ENCODE measurements around the gene DMWD.
"Not testable (repeated sequence)": the region's sequence is repeated elsewhere in the genome, so short reads cannot be mapped to it uniquely, and the experiment has no call there.

DMWD gene

DNA sequence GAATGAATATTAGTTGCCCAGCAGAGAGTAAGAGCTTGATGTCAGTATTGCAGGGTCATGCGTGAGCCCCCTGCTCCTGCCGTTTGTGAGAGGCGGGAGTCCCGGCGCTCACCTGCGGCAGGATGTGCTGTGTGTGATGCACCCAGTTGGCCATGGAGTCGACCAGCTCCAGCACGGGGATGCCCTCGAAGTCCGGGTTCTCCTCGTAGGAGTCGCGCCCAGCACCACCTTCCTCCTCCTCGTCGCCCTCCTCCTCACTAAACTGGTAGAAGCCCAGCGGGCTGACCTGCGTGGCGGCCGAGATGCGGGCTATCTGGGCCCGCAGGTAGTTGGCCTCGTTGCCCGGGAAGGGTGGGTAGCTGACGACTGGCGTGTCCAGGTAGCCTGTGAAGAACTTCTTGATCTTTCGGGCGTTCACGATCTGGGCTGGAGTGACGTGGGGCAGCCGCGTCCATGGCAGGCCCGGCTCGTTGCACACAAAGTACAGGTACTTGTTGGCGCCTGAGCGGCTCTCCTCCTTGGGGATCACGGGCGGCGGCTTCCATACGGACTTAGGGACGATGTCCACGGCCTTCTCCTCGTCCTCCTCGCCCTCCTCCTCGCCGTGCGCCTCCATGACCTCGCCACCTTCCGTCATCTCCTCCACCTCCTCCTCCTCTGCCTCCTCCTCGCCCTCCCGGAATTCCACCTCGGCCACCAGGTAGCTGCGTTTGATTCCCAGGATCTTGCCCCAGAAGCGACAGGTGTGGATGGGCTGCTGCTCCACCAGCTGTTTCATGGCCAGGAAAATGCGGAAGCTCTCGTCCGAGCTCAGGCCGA, 11.7 kb upstream of the DMWD start:
- H3K27ac ChIP-seq (ENCODE audit: insufficient read depth, low read length, poor library complexity, severe bottlenecking): no peak overlapping the region
- H3K27me3 ChIP-seq (replicated peaks; ENCODE audit: control insufficient read depth, insufficient read depth, low read length, poor library complexity, severe bottlenecking): peaks cover 8% of the 10 kb centered on the region
- no peak for DNase-seq
- no peak overlapping the region for H3K4me3 ChIP-seq (ENCODE audit: insufficient read depth, low read depth, low read length, poor library complexity, severe bottlenecking)
- no peaks in the 10 kb centered on the region for H3K4me1 ChIP-seq (ENCODE audit: control insufficient read depth, insufficient read depth, low read length, poor library complexity, severe bottlenecking)
- H3K36me3 ChIP-seq (ENCODE audit: control insufficient read depth, insufficient read depth, low read length): no peaks in the 10 kb centered on the region
- H3K9me3 ChIP-seq (ENCODE audit: control insufficient read depth, low read length): no peaks in the 10 kb centered on the region

- Histone ChIP-seq H3K4me1 (ENCODE audit: control insufficient read depth, insufficient read depth, low read length, poor library complexity, severe bottlenecking) (no peaks in the 10 kb centered on the region), H3K4me3 (ENCODE audit: insufficient read depth, low read depth, low read length, poor library complexity, severe bottlenecking) (no peak overlapping the region), H3K9me3 (ENCODE audit: control insufficient read depth, low read length) (no peaks in the 10 kb centered on the region), H3K27me3 (replicated peaks; ENCODE audit: control insufficient read depth, insufficient read depth, low read length, poor library complexity, severe bottlenecking) (peaks cover 10% of the 10 kb centered on the region), H3K27ac (ENCODE audit: insufficient read depth, low read length, poor library complexity, severe bottlenecking) (no peak overlapping the region), H3K36me3 (ENCODE audit: control insufficient read depth, insufficient read depth, low read length) (no peaks in the 10 kb centered on the region)
- no peak for DNase-seq
These were observed 9.0 kb upstream of the DMWD start for GRCh38 chr19:45801603-45802175.

DNA sequence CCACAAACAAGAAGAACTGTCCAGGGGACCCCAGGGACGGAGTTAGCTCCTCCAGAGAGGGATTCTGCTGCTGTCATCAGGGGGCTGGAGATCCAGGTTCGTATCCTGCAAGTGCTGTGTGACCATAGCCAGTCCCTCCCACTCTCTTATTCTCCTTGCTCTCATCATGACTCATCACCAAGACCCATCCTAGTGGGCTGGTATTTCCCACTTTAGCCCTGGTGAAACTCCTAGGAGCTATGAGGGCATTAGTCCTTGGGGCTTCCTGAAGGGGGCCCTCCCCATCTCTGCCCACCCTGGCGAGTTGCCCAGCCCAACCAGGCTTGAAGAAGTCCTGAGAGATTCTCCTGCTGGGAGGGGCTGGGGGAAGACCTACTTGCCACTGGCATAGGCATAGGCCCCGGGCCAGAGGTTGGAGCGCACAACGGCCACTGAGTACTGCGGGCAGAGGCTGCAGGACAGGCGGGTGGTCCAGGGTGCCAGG, 7.5 kb upstream of the DMWD start:
- no peaks in the 10 kb centered on the region for H3K4me1 ChIP-seq (ENCODE audit: control insufficient read depth, insufficient read depth, low read length, poor library complexity, severe bottlenecking)
- H3K9me3 ChIP-seq (ENCODE audit: control insufficient read depth, low read length): no peaks in the 10 kb centered on the region
- H3K4me3 ChIP-seq (ENCODE audit: insufficient read depth, low read depth, low read length, poor library complexity, severe bottlenecking): no peak overlapping the region
- H3K36me3 ChIP-seq (ENCODE audit: control insufficient read depth, insufficient read depth, low read length): no peaks in the 10 kb centered on the region
- H3K27ac ChIP-seq (ENCODE audit: insufficient read depth, low read length, poor library complexity, severe bottlenecking): no peak overlapping the region
- DNase-seq: no peak
- peaks cover 10% of the 10 kb centered on the region for H3K27me3 ChIP-seq (replicated peaks; ENCODE audit: control insufficient read depth, insufficient read depth, low read length, poor library complexity, severe bottlenecking)

DNA sequence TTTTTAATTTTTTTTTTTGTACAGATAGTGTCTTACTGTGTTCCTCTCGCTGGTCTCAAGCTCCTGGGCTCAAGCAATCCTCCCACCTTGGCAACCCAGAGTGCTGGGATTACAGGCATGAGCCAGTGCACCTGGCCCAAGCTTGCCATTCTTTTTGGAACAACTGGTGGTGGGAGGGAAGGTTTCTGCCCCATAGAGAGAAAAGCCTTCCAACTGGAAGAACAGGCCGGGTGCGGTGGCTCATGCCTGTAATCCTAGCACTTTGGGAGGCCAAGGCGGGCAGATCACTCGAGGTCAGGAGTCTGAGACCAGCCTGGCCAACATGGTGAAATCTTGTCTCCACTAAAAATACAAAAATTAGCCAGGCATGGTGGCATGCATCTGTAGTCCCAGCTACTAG, 6.9 kb upstream of the DMWD start:
- H3K9me3 ChIP-seq (ENCODE audit: control insufficient read depth, low read length); H3K4me3 ChIP-seq (ENCODE audit: insufficient read depth, low read depth, low read length, poor library complexity, severe bottlenecking); H3K4me1 ChIP-seq (ENCODE audit: control insufficient read depth, insufficient read depth, low read length, poor library complexity, severe bottlenecking); DNase-seq; H3K36me3 ChIP-seq (ENCODE audit: control insufficient read depth, insufficient read depth, low read length); H3K27ac ChIP-seq (ENCODE audit: insufficient read depth, low read length, poor library complexity, severe bottlenecking): not testable (repeated sequence)
- peaks cover 14% of the 10 kb centered on the region for H3K27me3 ChIP-seq (replicated peaks; ENCODE audit: control insufficient read depth, insufficient read depth, low read length, poor library complexity, severe bottlenecking)

- H3K27me3 ChIP-seq (replicated peaks; ENCODE audit: control insufficient read depth, insufficient read depth, low read length, poor library complexity, severe bottlenecking): peaks cover 15% of the 10 kb centered on the region
- peak; percentile 32 to 53 (median 36) for DNase-seq
These were observed 6.4 kb upstream of the DMWD start for GRCh38 chr19:45798995-45799517.

DNA sequence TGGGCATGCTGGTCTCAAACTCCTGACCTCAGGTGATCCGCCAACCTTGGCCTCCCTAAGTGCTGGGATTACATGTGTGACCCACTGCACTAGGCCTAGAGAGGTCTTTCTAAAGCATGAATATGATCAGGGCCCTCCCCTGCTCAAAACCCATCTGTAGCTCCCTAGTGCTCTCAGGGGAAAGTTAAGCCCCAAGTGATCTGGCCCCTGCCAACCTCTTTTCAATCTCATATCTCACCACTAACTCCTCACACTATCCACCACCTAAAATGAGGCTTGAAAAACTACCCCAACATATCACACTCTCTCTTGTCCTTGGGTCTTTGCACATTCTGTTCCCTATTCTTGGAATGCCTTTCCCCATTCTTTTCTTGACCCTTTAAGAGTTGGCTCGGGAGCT, 2.0 kb upstream of the DMWD start:
- H3K4me3 ChIP-seq (ENCODE audit: insufficient read depth, low read depth, low read length, poor library complexity, severe bottlenecking): no peak overlapping the region
- H3K27me3 ChIP-seq (replicated peaks; ENCODE audit: control insufficient read depth, insufficient read depth, low read length, poor library complexity, severe bottlenecking): peaks cover 9% of the 10 kb centered on the region
- H3K36me3 ChIP-seq (ENCODE audit: control insufficient read depth, insufficient read depth, low read length): no peaks in the 10 kb centered on the region
- no peak for DNase-seq
- H3K27ac ChIP-seq (ENCODE audit: insufficient read depth, low read length, poor library complexity, severe bottlenecking): no peak overlapping the region
- H3K9me3 ChIP-seq (ENCODE audit: control insufficient read depth, low read length): no peaks in the 10 kb centered on the region
- peaks cover 28% of the 10 kb centered on the region for H3K4me1 ChIP-seq (ENCODE audit: control insufficient read depth, insufficient read depth, low read length, poor library complexity, severe bottlenecking)

More at GRCh38 chr19:45798995-45799517, 6.4 kb upstream of the DMWD start:
- Histone ChIP-seq H3K9me3 (ENCODE audit: control insufficient read depth, low read length) (no peaks in the 10 kb centered on the region), H3K36me3 (ENCODE audit: control insufficient read depth, insufficient read depth, low read length) (no peaks in the 10 kb centered on the region), H3K4me1 (ENCODE audit: control insufficient read depth, insufficient read depth, low read length, poor library complexity, severe bottlenecking) (no peaks in the 10 kb centered on the region), H3K4me3 (ENCODE audit: insufficient read depth, low read depth, low read length, poor library complexity, severe bottlenecking) (no peak overlapping the region), H3K27ac (ENCODE audit: insufficient read depth, low read length, poor library complexity, severe bottlenecking) (no peak overlapping the region)

DNA sequence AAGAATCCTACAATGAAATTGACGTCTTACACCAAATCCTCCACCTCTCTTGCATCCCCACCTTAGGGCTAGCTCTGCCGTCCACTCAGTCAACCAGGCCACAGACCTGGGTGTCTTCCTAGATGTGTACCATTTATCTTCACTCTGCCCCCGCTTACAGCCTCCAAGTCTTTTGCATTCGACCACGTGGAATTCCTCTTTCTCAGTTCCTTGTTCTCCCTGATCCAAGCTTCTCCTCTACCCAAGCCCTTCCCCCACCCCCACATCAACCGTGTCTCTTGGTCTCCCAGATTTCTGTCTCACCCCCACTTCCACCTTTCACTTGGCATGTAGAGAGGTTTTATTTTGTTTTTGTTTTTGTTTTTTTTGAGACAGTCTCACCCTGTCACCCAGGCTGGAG, 1.2 kb upstream of the DMWD start:
- peaks cover 28% of the 10 kb centered on the region for H3K4me1 ChIP-seq (ENCODE audit: control insufficient read depth, insufficient read depth, low read length, poor library complexity, severe bottlenecking)
- H3K36me3 ChIP-seq (ENCODE audit: control insufficient read depth, insufficient read depth, low read length): peaks cover 5% of the 10 kb centered on the region
- no peaks in the 10 kb centered on the region for H3K9me3 ChIP-seq (ENCODE audit: control insufficient read depth, low read length)
- H3K4me3 ChIP-seq (ENCODE audit: insufficient read depth, low read depth, low read length, poor library complexity, severe bottlenecking): no peak overlapping the region
- no peak overlapping the region for H3K27ac ChIP-seq (ENCODE audit: insufficient read depth, low read length, poor library complexity, severe bottlenecking)
- DNase-seq: no peak
- peaks cover 5% of the 10 kb centered on the region for H3K27me3 ChIP-seq (replicated peaks; ENCODE audit: control insufficient read depth, insufficient read depth, low read length, poor library complexity, severe bottlenecking)

- Histone ChIP-seq H3K4me1 (ENCODE audit: control insufficient read depth, insufficient read depth, low read length, poor library complexity, severe bottlenecking) (peaks cover 28% of the 10 kb centered on the region), H3K9me3 (ENCODE audit: control insufficient read depth, low read length) (no peaks in the 10 kb centered on the region), H3K4me3 (ENCODE audit: insufficient read depth, low read depth, low read length, poor library complexity, severe bottlenecking) (peak overlapping the region; percentile 49), H3K27ac (ENCODE audit: insufficient read depth, low read length, poor library complexity, severe bottlenecking) (no peak overlapping the region), H3K27me3 (replicated peaks; ENCODE audit: control insufficient read depth, insufficient read depth, low read length, poor library complexity, severe bottlenecking) (peaks cover 5% of the 10 kb centered on the region), H3K36me3 (ENCODE audit: control insufficient read depth, insufficient read depth, low read length) (peaks cover 9% of the 10 kb centered on the region)
- DNase-seq: no peak
These were observed 526 bp upstream of the DMWD start for GRCh38 chr19:45793178-45793564.

DNA sequence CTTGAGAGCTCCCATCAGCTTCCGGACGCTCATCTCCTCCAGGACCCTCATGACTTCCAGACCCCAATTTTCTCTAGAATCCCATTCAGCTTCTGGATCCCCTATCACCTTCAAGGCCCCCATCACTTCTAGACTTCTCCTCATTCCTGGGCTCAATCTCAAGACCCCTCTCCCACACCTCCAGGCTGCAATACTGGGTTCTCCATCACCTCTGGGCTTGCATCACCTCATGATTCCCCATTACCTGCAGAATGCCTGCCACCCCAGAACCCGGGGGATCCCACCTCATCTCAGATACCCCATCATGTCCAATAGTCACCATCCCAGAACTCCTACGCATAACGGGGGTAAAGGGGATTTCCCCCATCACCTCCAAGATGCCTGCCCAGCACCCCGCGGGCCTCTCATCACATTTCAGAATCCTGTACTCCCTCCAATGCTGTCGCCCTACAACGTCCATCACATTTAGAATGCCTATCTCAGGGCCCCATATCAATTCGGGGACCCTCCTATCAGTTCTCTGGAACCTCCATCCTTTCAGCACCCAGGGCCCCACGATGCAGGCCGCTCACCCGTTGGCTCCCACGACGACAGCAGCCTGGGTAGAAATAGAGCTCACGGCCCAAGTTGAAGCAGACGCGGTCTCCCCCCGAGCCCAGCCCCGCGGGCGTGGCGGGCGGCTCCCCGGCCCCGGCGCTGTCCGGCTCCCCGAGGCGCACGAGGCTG, 738 bp downstream of the DMWD start:
- no peak for DNase-seq
- no peak overlapping the region for H3K27ac ChIP-seq (ENCODE audit: insufficient read depth, low read length, poor library complexity, severe bottlenecking)
- H3K9me3 ChIP-seq (ENCODE audit: control insufficient read depth, low read length): no peaks in the 10 kb centered on the region
- H3K36me3 ChIP-seq (ENCODE audit: control insufficient read depth, insufficient read depth, low read length): peaks cover 11% of the 10 kb centered on the region
- H3K4me1 ChIP-seq (ENCODE audit: control insufficient read depth, insufficient read depth, low read length, poor library complexity, severe bottlenecking): peaks cover 28% of the 10 kb centered on the region
- H3K4me3 ChIP-seq (ENCODE audit: insufficient read depth, low read depth, low read length, poor library complexity, severe bottlenecking): peak overlapping the region; percentile 49
- peaks cover 5% of the 10 kb centered on the region for H3K27me3 ChIP-seq (replicated peaks; ENCODE audit: control insufficient read depth, insufficient read depth, low read length, poor library complexity, severe bottlenecking)

Data from effector memory CD4-positive, alpha-beta T cell (primary cell).